Suppressor macrophage (primary cell): ENCODE measurements around the gene ARHGDIA.

ENCODE experiments used
- DNase-seq, 4 experiments: peaks; one replicate each; pipeline ENCODE4 v3.0.0-alpha.2; 2020 to 2022

The ARHGDIA gene

GRCh38 chr17:81888105-81888987 is 17.2 kb upstream of the ARHGDIA start:
- no peak for DNase-seq

- DNase-seq = peak; percentile 57 to 81 (median 72)
These were observed 14.9 kb upstream of the ARHGDIA start for GRCh38 chr17:81885869-81886548.

GRCh38 chr17:81885454-81885853 is 14.3 kb upstream of the ARHGDIA start:
- DNase-seq = no peak

- no peak for DNase-seq
These were observed 13.8 kb upstream of the ARHGDIA start for GRCh38 chr17:81884968-81885367.

GRCh38 chr17:81884520-81884919 is 13.4 kb upstream of the ARHGDIA start:
- no peak for DNase-seq

GRCh38 chr17:81879121-81879520 is 8.0 kb upstream of the ARHGDIA start:
- no peak for DNase-seq

- DNase-seq = no peak
These were observed 7.2 kb upstream of the ARHGDIA start for GRCh38 chr17:81878294-81878693.

- DNase-seq = no peak
These were observed 6.4 kb upstream of the ARHGDIA start for GRCh38 chr17:81877569-81877968.

GRCh38 chr17:81871387-81872230 is 472 bp upstream of the ARHGDIA start:
- DNase-seq = peak; percentile 97 to 99 (median 98)

- DNase-seq = peak; percentile 70 to 85 (median 74)
These were observed 781 bp downstream of the ARHGDIA start for GRCh38 chr17:81870131-81870980.

GRCh38 chr17:81869221-81870130 is 1.7 kb downstream of the ARHGDIA start:
- DNase-seq = peak in 3 of 4 experiments; percentile 33 to 61 (median 48)

- no peak for DNase-seq
These were observed 2.4 kb downstream of the ARHGDIA start for GRCh38 chr17:81868674-81869220.

- DNase-seq = no peak
These were observed 3.0 kb downstream of the ARHGDIA start for GRCh38 chr17:81867991-81868673.

- DNase-seq = peak; percentile 13 to 49 (median 29)
These were observed 3.8 kb downstream of the ARHGDIA start for GRCh38 chr17:81867170-81867990.

GRCh38 chr17:81866440-81867169 is 4.5 kb downstream of the ARHGDIA start:
- DNase-seq = no peak

GRCh38 chr17:81865733-81866439 is 5.3 kb downstream of the ARHGDIA start:
- peak in 1 of 4 experiments; percentile 29 for DNase-seq

GRCh38 chr17:81865358-81865732 is 5.8 kb downstream of the ARHGDIA start:
- no peak for DNase-seq
